OCI-LY7 (cell line): ENCODE results near the gene RPL36A. TPM values are rescaled to one million over a fixed set of nuclear protein-coding genes. Genes with fewer than 3 reads are reported as not detected.

Experiments used
- BruUV-seq: library from RNA; stranded (reverse); fragments of 400-500 nt; replicated peaks from 2 replicates; lab custom pipeline; 2021; lab: Mats Ljungman, UMichigan
- CTCF ChIA-PET: fragments of 300-600 bp; sonication (Branson Sonifier 250); formaldehyde crosslinking; loops from one replicate; lab custom pipeline; 2022; ENCODE audit warnings: antibody characterized with exemption; ENCODE audit not compliant: unreplicated experiment; lab: Charles Lee
- POLR2A ChIA-PET: fragments of 300-600 bp; sonication (Branson Sonifier 250); formaldehyde crosslinking; loops from one replicate; lab custom pipeline; 2022; ENCODE audit warnings: antibody characterized with exemption; lab: Charles Lee
- DNase-seq: peaks from one replicate; pipeline ENCODE4 v3.0.0-alpha.2; 2015; ENCODE audit warnings: low spot score
- H2AFZ ChIP-seq: fragments of 200-600 bp; sonication (generic), shearing (Covaris generic); 2 replicates; pipeline ENCODE4 v1.6.1; 2014; ENCODE audit warnings: mild to moderate bottlenecking, antibody characterized with exemption, low read length, moderate library complexity
- H3K27ac ChIP-seq: fragments of 200-600 bp; sonication (generic); 2 replicates; pipeline ENCODE4 v1.5.1; 2014; ENCODE audit warnings: mixed run types, low read depth, mild to moderate bottlenecking, moderate library complexity, low read length, inconsistent platforms; ENCODE audit not compliant: poor library complexity, severe bottlenecking
- H3K36me3 ChIP-seq: fragments of 200-600 bp; sonication (generic); 2 replicates; pipeline ENCODE4 v1.6.1; 2014; ENCODE audit warnings: mild to moderate bottlenecking, antibody characterized with exemption, low read length, moderate library complexity, mixed read lengths; ENCODE audit not compliant: insufficient read depth
- H3K4me1 ChIP-seq: fragments of 200-600 bp; sonication (generic); 2 replicates; pipeline ENCODE4 v1.5.1; 2014; ENCODE audit warnings: mild to moderate bottlenecking, low read length; ENCODE audit not compliant: insufficient read depth, poor library complexity, severe bottlenecking
- H3K4me2 ChIP-seq: fragments of 200-600 bp; sonication (generic); 2 replicates; pipeline ENCODE4 v1.6.1; 2014; ENCODE audit warnings: mild to moderate bottlenecking, low read length
- H3K4me3 ChIP-seq: fragments of 200-600 bp; sonication (generic); 2 replicates; pipeline ENCODE4 v1.5.1; 2014; ENCODE audit warnings: mild to moderate bottlenecking, low read depth, low read length; ENCODE audit not compliant: poor library complexity, severe bottlenecking
- H3K79me2 ChIP-seq: fragments of 200-600 bp; sonication (generic); 2 replicates; pipeline ENCODE4 v1.6.1; 2016; ENCODE audit warnings: low read depth, mild to moderate bottlenecking, low read length, moderate library complexity, mixed read lengths; ENCODE audit not compliant: insufficient read depth
- H3K9me2 ChIP-seq: fragments of 200-600 bp; sonication (generic); 2 replicates; pipeline ENCODE4 v1.6.1; 2016; ENCODE audit warnings: mild to moderate bottlenecking, low read length, mixed read lengths; ENCODE audit not compliant: insufficient read depth
- H3K9me3 ChIP-seq: fragments of 200-600 bp; sonication (generic); 2 replicates; pipeline ENCODE4 v1.6.1; 2014; ENCODE audit warnings: mild to moderate bottlenecking, mixed run types, low read length, mixed read lengths
- H4K20me1 ChIP-seq: fragments of 200-600 bp; sonication (generic); 2 replicates; pipeline ENCODE4 v1.6.1; 2014; ENCODE audit warnings: mild to moderate bottlenecking, antibody characterized with exemption, low read length, moderate library complexity, mixed read lengths; ENCODE audit not compliant: insufficient read depth
- CTCF ChIP-seq: fragments of 200-600 bp; sonication (generic); conservative IDR thresholded peaks from 2 replicates; pipeline ENCODE4 v1.5.1; 2014; ENCODE audit warnings: mild to moderate bottlenecking, antibody characterized with exemption, low read length, moderate library complexity, mixed read lengths
- EZH2phosphoT487 ChIP-seq: fragments of 200-600 bp; sonication (generic); IDR thresholded peaks from 2 replicates; pipeline ENCODE4 v1.6.1; 2018; ENCODE audit warnings: low read depth, borderline replicate concordance, mild to moderate bottlenecking, mixed run types, antibody characterized with exemption, low read length, moderate library complexity, mixed read lengths
- intact Hi-C: fragments of 100-400 bp; cut with micrococcal nuclease; formaldehyde crosslinking; loops from one replicate; pipeline ENCODE4 v1.10.0; 2022; ENCODE audit not compliant: unreplicated experiment
- total RNA-seq, 2 experiments: library from RNA; depleted of rRNA in 1 of 2; stranded (reverse); fragments of >200 nt in 1 of 2; shearing (Covaris generic) in 1 of 2; gene quantifications; 2 replicates each; pipeline ENCODE4 v1.2.3, GENCODE V29; 2014 to 2022

RPL36A gene
- total RNA-seq, 2 experiments from 2014 or later = 431 to 2,042 TPM

GRCh38 chrX:101368800-101369199, 22.0 kb upstream of the RPL36A start:
- ChIA-PET CTCF (interaction anchor here (1.2 kb wide), 1 partner anchor 10 kb away, joined by 4 read pairs; no protein-coding TSS in a partner anchor), POLR2A (interaction anchor here (1.1 to 4.7 kb wide), 6 partner anchors 9 to 36 kb away, joined by 3 to 34 read pairs (median 6); partner anchors contain the start of genes BTK and TIMM8A)
- Histone ChIP-seq H3K27ac (peak overlapping the region; percentile 96), H3K79me2 (peaks cover 27% of the 10 kb centered on the region; the same call in 1 of the 2 replicates), H2AFZ (no peak overlapping the region), H3K36me3 (peaks cover 86% of the 10 kb centered on the region), H3K4me2 (peak overlapping the region; percentile 84), H4K20me1 (no peaks in the 10 kb centered on the region), H3K4me3 (peak overlapping the region; percentile 51), H3K4me1 (peaks cover 50% of the 10 kb centered on the region), H3K9me2 (no peaks in the 10 kb centered on the region), H3K9me3 (no peaks in the 10 kb centered on the region)
- peak; percentile 77 for DNase-seq
- no TSS peak for BruUV-seq
- intact Hi-C loops = no loop called here
- TF ChIP-seq EZH2phosphoT487 (no peak), CTCF (no peak)

GRCh38 chrX:101369687-101370086, 21.1 kb upstream of the RPL36A start:
- no peak for DNase-seq
- peak overlapping the region; percentile 84 for H3K4me2 ChIP-seq
- H3K27ac ChIP-seq = peak overlapping the region; percentile 96
- H3K9me3 ChIP-seq = no peaks in the 10 kb centered on the region
- no peak overlapping the region for H3K4me3 ChIP-seq
- H2AFZ ChIP-seq = no peak overlapping the region
- BruUV-seq = no TSS peak
- no peaks in the 10 kb centered on the region for H4K20me1 ChIP-seq
- peaks cover 91% of the 10 kb centered on the region for H3K36me3 ChIP-seq
- H3K4me1 ChIP-seq = peaks cover 56% of the 10 kb centered on the region
- intact Hi-C loops = loop anchor here (2.0 kb wide), 1 partner anchor 15 kb away; no protein-coding TSS in a partner anchor
- no peaks in the 10 kb centered on the region for H3K9me2 ChIP-seq
- TF ChIP-seq EZH2phosphoT487 (no peak), CTCF (no peak)
- ChIA-PET POLR2A (interaction anchor here (2.5 to 4.7 kb wide), 2 partner anchors 12 to 15 kb away, joined by 17 to 34 read pairs; partner anchors contain the start of gene BTK), CTCF (no interaction called here)
- H3K79me2 ChIP-seq = peaks cover 36% of the 10 kb centered on the region; the same call in 1 of the 2 replicates
